SU-DHL-6 (cell line): ENCODE results near the gene HOXB7.

ENCODE experiments used
- H2AFZ ChIP-seq: fragments of 200-600 bp; sonication (generic); 2 replicates; pipeline ENCODE4 v1.6.1; 2014; ENCODE audit warnings: low read depth, mild to moderate bottlenecking, moderate library complexity, mixed read lengths, antibody characterized with exemption, low read length; ENCODE audit not compliant: severe bottlenecking
- H3F3A ChIP-seq: fragments of 200-600 bp; shearing (Covaris generic); 2 replicates; pipeline ENCODE4 v1.6.0; 2016; ENCODE audit warnings: antibody characterized with exemption, mild to moderate bottlenecking; ENCODE audit not compliant: insufficient read depth
- H3K27ac ChIP-seq: fragments of 200-600 bp; sonication (generic); 2 replicates; pipeline ENCODE4 v1.5.1; 2016; ENCODE audit warnings: low read depth, mild to moderate bottlenecking, low read length, moderate library complexity, mixed read lengths
- H3K27me3 ChIP-seq: fragments of 200-600 bp; sonication (generic), shearing (Covaris generic); 2 replicates; pipeline ENCODE4 v1.6.0; 2014; ENCODE audit warnings: mild to moderate bottlenecking, low read length
- H3K36me3 ChIP-seq: fragments of 200-600 bp; sonication (generic); 2 replicates; pipeline ENCODE4 v1.6.1; 2014; ENCODE audit warnings: mild to moderate bottlenecking, low read length, mixed read lengths
- H3K4me2 ChIP-seq: fragments of 300-600, 200-600 bp; shearing (Covaris generic), sonication (generic); 2 replicates; pipeline ENCODE4 v1.6.0; 2014; ENCODE audit warnings: low read length, low read depth, mild to moderate bottlenecking; ENCODE audit not compliant: poor library complexity, severe bottlenecking
- H3K4me3 ChIP-seq: fragments of 200-600 bp; sonication (generic); 2 replicates; pipeline ENCODE4 v1.5.1; 2014; ENCODE audit warnings: antibody characterized with exemption, low read length, mild to moderate bottlenecking, mixed read lengths; ENCODE audit not compliant: insufficient read depth, poor library complexity, severe bottlenecking
- H3K79me2 ChIP-seq: fragments of 200-600 bp; sonication (generic); 2 replicates; pipeline ENCODE4 v1.6.1; 2014; ENCODE audit warnings: mild to moderate bottlenecking, low read length, moderate library complexity; ENCODE audit not compliant: insufficient read depth
- H3K9ac ChIP-seq: fragments of 200-600 bp; sonication (generic); 2 replicates; pipeline ENCODE4 v1.7.0; 2014; ENCODE audit warnings: mild to moderate bottlenecking, low read length
- H3K9me2 ChIP-seq: fragments of 200-600 bp; sonication (generic); replicated peaks from 2 replicates; pipeline ENCODE4 v1.6.1; 2014; ENCODE audit warnings: low read length; ENCODE audit not compliant: insufficient read depth
- H3K9me3 ChIP-seq: fragments of 200-600 bp; sonication (generic); 2 replicates; pipeline ENCODE4 v1.6.1; 2014; ENCODE audit warnings: low read length, mixed read lengths; ENCODE audit not compliant: insufficient read depth
- H4K20me1 ChIP-seq: fragments of 200-600 bp; sonication (generic); 2 replicates; pipeline ENCODE4 v1.6.1; 2014; ENCODE audit warnings: low read depth, mild to moderate bottlenecking, antibody characterized with exemption, low read length, moderate library complexity, mixed read lengths
- EZH2phosphoT487 ChIP-seq: fragments of 200-600 bp; sonication (generic), shearing (Covaris generic); conservative IDR thresholded peaks from 2 replicates; pipeline ENCODE4 v1.6.1; 2018; ENCODE audit warnings: mild to moderate bottlenecking, antibody characterized with exemption, low read length, moderate library complexity, mixed read lengths
- TF ChIP-seq, protein P1 (sequence below): fragments of 200-600 bp; sonication (generic); IDR thresholded peaks from one replicate; pipeline ENCODE4 v1.5.1; 2017; ENCODE audit warnings: antibody characterized with exemption, mild to moderate bottlenecking, low read length, moderate library complexity; ENCODE audit not compliant: insufficient read depth, poor library complexity, severe bottlenecking

Gene HOXB7

DNA sequence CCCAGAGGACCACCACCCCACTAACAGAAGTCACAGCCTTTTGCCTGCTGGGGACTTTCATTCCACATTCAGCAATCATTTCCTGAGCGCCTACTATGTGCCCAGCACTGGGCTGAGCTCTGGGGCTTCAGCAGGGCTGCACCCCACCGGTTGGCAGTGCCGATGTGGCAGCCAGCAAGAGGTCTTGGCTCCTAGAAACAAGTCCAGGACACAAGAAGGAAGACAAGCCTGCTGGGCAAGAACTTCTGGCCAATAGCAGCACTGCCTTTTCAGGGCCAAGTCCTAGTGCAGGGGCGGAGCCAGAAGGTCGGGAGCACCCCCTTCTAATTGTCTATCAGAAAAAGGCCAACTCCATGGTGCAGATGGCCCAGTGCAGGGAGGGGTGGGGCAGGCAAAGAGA lies 28.3 kb upstream of the HOXB7 start:
- Histone ChIP-seq H3K4me3 (no peak overlapping the region), H3F3A (no peaks in the 10 kb centered on the region), H2AFZ (no peak overlapping the region), H3K79me2 (no peaks in the 10 kb centered on the region), H3K9ac (no peak overlapping the region), H3K4me2 (no peak overlapping the region), H3K36me3 (no peaks in the 10 kb centered on the region), H3K27ac (no peak overlapping the region), H3K27me3 (no peaks in the 10 kb centered on the region), H3K9me3 (no peaks in the 10 kb centered on the region), H3K9me2 (no peaks in the 10 kb centered on the region), H4K20me1 (no peaks in the 10 kb centered on the region)
- no peak for TF ChIP-seq EZH2phosphoT487
- TF ChIP-seq, protein P1, sequence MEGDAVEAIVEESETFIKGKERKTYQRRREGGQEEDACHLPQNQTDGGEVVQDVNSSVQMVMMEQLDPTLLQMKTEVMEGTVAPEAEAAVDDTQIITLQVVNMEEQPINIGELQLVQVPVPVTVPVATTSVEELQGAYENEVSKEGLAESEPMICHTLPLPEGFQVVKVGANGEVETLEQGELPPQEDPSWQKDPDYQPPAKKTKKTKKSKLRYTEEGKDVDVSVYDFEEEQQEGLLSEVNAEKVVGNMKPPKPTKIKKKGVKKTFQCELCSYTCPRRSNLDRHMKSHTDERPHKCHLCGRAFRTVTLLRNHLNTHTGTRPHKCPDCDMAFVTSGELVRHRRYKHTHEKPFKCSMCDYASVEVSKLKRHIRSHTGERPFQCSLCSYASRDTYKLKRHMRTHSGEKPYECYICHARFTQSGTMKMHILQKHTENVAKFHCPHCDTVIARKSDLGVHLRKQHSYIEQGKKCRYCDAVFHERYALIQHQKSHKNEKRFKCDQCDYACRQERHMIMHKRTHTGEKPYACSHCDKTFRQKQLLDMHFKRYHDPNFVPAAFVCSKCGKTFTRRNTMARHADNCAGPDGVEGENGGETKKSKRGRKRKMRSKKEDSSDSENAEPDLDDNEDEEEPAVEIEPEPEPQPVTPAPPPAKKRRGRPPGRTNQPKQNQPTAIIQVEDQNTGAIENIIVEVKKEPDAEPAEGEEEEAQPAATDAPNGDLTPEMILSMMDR: no peak

DNA sequence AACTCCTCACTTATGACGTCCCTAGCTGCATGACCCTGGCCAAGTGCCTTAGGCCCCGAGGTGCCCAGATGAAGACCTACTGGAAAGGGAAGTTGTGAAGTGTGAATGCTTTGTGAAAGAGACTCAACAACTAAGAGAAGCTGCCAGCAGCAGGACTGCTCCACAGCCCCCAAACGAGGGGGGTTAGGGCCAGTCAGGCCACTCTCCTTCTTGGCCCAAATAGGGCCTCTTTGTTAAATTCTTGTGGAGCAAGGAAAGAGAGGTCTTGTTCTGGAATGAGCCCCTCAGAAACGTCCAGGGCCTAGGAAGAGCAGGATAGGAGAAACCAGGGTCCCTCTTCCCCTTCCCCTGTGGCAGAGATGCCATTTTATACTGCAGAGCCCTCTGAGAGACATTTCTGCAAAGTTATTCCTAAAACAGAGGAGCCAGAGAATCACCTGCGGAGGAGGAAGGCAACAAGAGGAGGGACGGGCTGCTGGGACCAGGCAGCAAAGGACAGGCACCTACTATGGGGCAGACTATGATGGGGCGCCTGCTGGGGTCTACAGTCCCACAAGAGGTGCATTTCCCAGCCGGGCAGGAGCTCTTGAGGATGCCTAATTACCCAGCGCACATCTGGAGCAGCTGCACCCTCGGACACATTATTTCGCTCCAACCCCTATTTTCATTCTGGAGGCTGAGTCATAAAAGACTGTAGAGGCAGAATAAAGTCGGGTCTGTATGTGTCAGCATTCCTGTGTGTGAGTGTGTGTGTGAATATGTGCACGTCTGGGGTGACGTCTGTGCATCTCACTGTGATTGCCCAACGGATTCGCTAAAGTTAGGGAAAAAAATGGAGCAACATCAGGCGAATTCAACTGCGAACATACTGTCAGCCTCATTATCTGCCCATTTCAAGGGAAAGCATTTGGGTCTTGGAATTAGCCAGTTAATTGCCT lies 26.8 kb upstream of the HOXB7 start:
- H3K9ac ChIP-seq: no peak overlapping the region
- TF ChIP-seq EZH2phosphoT487: no peak
- no peaks in the 10 kb centered on the region for H3K36me3 ChIP-seq
- H3K9me2 ChIP-seq: no peaks in the 10 kb centered on the region
- H4K20me1 ChIP-seq: no peaks in the 10 kb centered on the region
- H3K9me3 ChIP-seq: no peaks in the 10 kb centered on the region
- H3F3A ChIP-seq: no peaks in the 10 kb centered on the region
- H3K27me3 ChIP-seq: no peaks in the 10 kb centered on the region
- H3K79me2 ChIP-seq: no peaks in the 10 kb centered on the region
- no peak overlapping the region for H3K4me2 ChIP-seq
- H2AFZ ChIP-seq: no peak overlapping the region
- no peak overlapping the region for H3K27ac ChIP-seq
- H3K4me3 ChIP-seq: no peak overlapping the region

DNA sequence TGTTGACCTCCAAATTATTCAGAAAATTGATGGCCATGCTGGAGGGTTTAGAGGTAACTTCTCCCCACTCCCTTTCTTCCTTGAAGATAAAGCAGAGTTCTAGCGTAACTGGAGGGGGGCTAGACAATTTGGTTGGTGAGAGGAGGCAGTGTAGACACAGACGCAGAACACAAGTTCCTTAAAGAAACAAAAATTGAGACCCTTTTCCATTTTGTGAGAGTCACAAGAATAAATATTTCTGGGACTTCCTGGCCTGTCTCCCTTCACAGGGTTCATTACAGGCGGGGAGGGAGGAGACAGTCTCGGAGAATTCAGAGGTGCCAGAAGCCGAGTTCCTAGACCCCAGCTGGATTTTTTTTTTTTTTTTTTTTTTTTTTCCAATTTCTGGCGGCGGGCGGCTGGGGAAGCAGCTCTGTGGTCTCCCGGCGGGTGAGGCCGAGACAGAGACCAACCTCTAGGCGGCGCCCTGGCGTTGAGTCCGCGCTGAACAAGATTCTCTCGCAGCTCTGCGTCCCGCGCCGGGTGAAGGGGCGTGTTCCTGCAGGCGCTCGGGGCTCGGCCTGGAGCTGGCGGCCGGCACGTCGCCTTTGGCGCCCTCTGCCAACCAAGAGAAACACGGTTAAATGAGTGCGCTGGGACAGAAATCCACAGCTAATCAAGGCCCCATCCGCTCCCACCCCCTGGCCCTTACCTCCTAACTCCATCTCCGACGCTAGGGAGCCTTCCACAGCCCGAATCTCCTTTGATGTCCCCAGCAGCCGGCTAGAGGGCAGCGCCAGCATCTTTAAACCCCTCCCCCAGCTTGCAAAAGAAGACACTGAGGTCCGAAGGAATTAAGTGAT lies 25.6 kb upstream of the HOXB7 start:
- Histone ChIP-seq H4K20me1 (no peaks in the 10 kb centered on the region), H3K79me2 (no peaks in the 10 kb centered on the region), H3K4me2 (no peak overlapping the region), H3K9me2 (no peaks in the 10 kb centered on the region), H2AFZ (no peak overlapping the region), H3K9ac (no peak overlapping the region), H3F3A (no peaks in the 10 kb centered on the region), H3K9me3 (no peaks in the 10 kb centered on the region), H3K36me3 (no peaks in the 10 kb centered on the region), H3K27ac (no peak overlapping the region), H3K4me3 (no peak overlapping the region), H3K27me3 (no peaks in the 10 kb centered on the region)
- TF ChIP-seq, protein P1: peak; percentile 45
- no peak for TF ChIP-seq EZH2phosphoT487
